Stomach (tissue), 9 donors: ENCODE measurements around the gene HAGHL. TPM values are rescaled to one million over a fixed set of nuclear protein-coding genes. Genes with fewer than 3 reads are reported as not detected.

ENCODE experiments used
- DNase-seq, 2 donors: peaks; one replicate each; pipeline versions ENCODE4 v3.0.0 to v3.0.0-alpha.2; 2013 to 2019
- H3K27ac ChIP-seq, 5 donors: fragments of 200-600 bp in 4 of 5; sonication (generic) in 4 of 5; one replicate each; pipeline ENCODE4 v1.5.1; 2013 to 2019; ENCODE audit warnings: mild to moderate bottlenecking in 1 of 5, moderate library complexity in 1 of 5
- H3K27me3 ChIP-seq, 3 donors: fragments of 200-600 bp; sonication (generic); one replicate each; pipeline ENCODE4 v1.5.1; 2017 to 2019; ENCODE audit warnings: mixed run types in 1 of 3
- H3K36me3 ChIP-seq, 4 donors: fragments of 200-600 bp; sonication (generic); 1 replicate in 3 of 4; 2 replicates in 1 of 4; pipeline ENCODE4 v1.5.1; 2016 to 2019
- H3K4me1 ChIP-seq, 4 donors: fragments of 200-600 bp; sonication (generic); one replicate each; pipeline ENCODE4 v1.5.1; 2016 to 2019
- H3K4me3 ChIP-seq, 4 donors: fragments of 200-600 bp; sonication (generic) in 3 of 4; one replicate each; pipeline ENCODE4 v1.5.1; 2016 to 2019; ENCODE audit warnings: mild to moderate bottlenecking in 1 of 4
- H3K9me3 ChIP-seq, 4 donors: fragments of 200-600 bp; sonication (generic); one replicate each; pipeline ENCODE4 v1.5.1; 2016 to 2019
- EP300 ChIP-seq: sonication (generic); formaldehyde crosslinking; IDR thresholded peaks from one replicate; pipeline ENCODE4 v1.6.1; 2017; ENCODE audit warnings: antibody characterized with exemption
- POLR2A ChIP-seq, 4 donors: fragments of 450-650 bp; IDR thresholded peaks; one replicate each; pipeline ENCODE4 v1.6.1; 2016; ENCODE audit warnings: antibody characterized with exemption in 4 of 4, control low read depth in 2 of 4, mild to moderate bottlenecking in 1 of 4, moderate library complexity in 1 of 4
- POLR2AphosphoS5 ChIP-seq, 3 donors: sonication (generic); formaldehyde crosslinking; IDR thresholded peaks; one replicate each; pipeline ENCODE4 v1.6.1; 2016; ENCODE audit warnings: antibody characterized with exemption in 3 of 3
- WGBS, 5 donors: extraction: QIAGEN DNeasy Blood & Tissue Kit in 3 of 5; methylation state at CpG; one replicate each; pipeline versions ENCODE4 v1.1.5 to v1.1.7; 2013 to 2018; 5-methylcytosine and 5-hydroxymethylcytosine counted together
- intact Hi-C: fragments of 100-400 bp; cut with DNase I; formaldehyde crosslinking; loops from one replicate; pipeline ENCODE4 v1.15.1; 2023; ENCODE audit warnings: low total_unique reads
- polyA plus RNA-seq, 3 donors: library from polyadenylated mRNA; stranded (reverse); fragments of 200-250 nt; gene quantifications; one replicate each; pipeline ENCODE4 v1.2.3, GENCODE V29; 2013
- total RNA-seq, 5 donors: library from RNA; depleted of rRNA; stranded (reverse); fragments of >200 nt; gene quantifications; one replicate each; pipeline versions ENCODE4 v1.1.0 to v1.2.3, GENCODE V29; 2014 to 2016
- TF ChIP-seq, protein P1 (sequence below), 7 experiments: fragments of 450-650 bp in 4 of 7; fragments of 200-600 bp in 3 of 7; sonication (generic) in 3 of 7; IDR thresholded peaks; one replicate each; pipeline ENCODE4 v1.5.1; 2016 to 2019; ENCODE audit warnings: antibody characterized with exemption in 7 of 7, control low read depth in 2 of 7, mild to moderate bottlenecking in 1 of 7
- donor health status: healthy with polysubstance abuse.
- donor health status: Bipolar disorder and iron deficiency.
- donor health status: healthy.

The HAGHL gene
- total and polyA plus RNA-seq, 8 donors: 3.1 to 19.9 (median 3.9) TPM; not detected in 2

GRCh38 chr16:708959-709358 is 17.9 kb upstream of the HAGHL start:
- Histone ChIP-seq H3K27ac (no peak overlapping the region), H3K27me3 (peaks cover 50 to 94% (median 73%) of the 10 kb centered on the region in 3 donors), H3K4me1 (peaks cover 7 to 39% (median 26%) of the 10 kb centered on the region in 4 donors), H3K36me3 (no peaks in the 10 kb centered on the region), H3K4me3 (no peak overlapping the region), H3K9me3 (no peaks in the 10 kb centered on the region)
- DNase-seq: no peak
- TF ChIP-seq POLR2A (IDR thresholded peaks at IDR 0.05): no peak
- TF ChIP-seq, protein P1, sequence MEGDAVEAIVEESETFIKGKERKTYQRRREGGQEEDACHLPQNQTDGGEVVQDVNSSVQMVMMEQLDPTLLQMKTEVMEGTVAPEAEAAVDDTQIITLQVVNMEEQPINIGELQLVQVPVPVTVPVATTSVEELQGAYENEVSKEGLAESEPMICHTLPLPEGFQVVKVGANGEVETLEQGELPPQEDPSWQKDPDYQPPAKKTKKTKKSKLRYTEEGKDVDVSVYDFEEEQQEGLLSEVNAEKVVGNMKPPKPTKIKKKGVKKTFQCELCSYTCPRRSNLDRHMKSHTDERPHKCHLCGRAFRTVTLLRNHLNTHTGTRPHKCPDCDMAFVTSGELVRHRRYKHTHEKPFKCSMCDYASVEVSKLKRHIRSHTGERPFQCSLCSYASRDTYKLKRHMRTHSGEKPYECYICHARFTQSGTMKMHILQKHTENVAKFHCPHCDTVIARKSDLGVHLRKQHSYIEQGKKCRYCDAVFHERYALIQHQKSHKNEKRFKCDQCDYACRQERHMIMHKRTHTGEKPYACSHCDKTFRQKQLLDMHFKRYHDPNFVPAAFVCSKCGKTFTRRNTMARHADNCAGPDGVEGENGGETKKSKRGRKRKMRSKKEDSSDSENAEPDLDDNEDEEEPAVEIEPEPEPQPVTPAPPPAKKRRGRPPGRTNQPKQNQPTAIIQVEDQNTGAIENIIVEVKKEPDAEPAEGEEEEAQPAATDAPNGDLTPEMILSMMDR (IDR thresholded peaks at IDR 0.05): no peak
- no peak for TF ChIP-seq POLR2AphosphoS5 (IDR thresholded peaks at IDR 0.05)
- no peak for TF ChIP-seq EP300
- 63 to 90% (median 78%) methylated on average over 2 to 4 of the region's 4 CpGs for WGBS, 5 donors
- intact Hi-C loops: no loop called here

DNA sequence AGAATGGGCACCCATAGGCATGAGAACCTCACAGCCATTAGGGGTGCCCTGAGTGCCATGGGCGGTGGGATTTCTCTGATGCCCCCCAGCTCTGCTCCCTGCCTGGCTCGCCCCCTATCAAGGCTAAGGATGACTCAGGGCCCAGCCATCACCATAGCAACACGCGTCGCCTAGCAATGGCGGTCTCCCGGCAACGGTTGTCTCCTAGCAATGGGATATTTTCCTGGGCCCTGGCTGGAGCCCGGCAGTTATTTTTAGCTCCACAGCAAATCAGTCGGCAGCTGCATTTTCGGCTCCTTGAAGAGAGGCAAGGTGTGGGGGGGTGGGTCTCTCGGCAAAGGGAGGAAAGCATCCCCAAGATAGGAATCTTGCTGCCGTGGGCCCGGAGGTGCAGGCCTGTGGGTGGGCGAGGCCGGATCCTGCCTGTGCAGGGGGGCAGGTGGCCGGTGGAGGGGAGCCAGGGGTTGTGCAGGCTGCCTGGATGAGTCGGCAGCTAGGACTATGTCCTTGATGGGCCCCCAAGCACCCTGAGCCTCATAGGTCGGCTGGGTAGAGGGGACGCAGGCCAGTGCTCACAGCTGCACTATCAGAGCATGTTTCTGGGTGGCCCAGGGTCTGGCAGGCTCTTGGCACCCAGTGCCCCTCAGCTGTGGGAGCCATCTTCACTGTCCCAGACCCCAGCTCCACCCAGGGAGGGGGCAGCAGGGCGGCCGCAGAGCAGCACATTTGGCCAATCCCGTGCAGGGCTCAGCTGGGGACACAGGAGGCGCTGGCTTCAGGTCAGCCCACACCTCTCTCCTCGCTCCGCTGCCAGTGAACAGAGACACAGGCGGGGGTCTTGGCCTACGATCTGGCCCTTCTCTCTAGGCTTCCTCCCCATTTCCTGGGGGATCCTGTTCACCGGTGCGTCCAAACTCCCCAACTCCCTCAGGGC is 17.1 kb upstream of the HAGHL start:
- Histone ChIP-seq H3K4me1 (peaks cover 12 to 45% (median 32%) of the 10 kb centered on the region in 4 donors), H3K27ac (no peak overlapping the region), H3K27me3 (peaks cover 45 to 94% (median 70%) of the 10 kb centered on the region in 3 donors), H3K36me3 (no peaks in the 10 kb centered on the region), H3K4me3 (no peak overlapping the region), H3K9me3 (no peaks in the 10 kb centered on the region)
- TF ChIP-seq, protein P1 (IDR thresholded peaks at IDR 0.05): no peak
- TF ChIP-seq POLR2AphosphoS5 (IDR thresholded peaks at IDR 0.05): no peak
- TF ChIP-seq EP300: no peak
- TF ChIP-seq POLR2A (IDR thresholded peaks at IDR 0.05): no peak
- intact Hi-C loops: loop anchor here (5.0 kb wide), 2 partner anchors 72 to 342 kb away; no protein-coding TSS in a partner anchor
- WGBS, 5 donors: 15 to 22% (median 20%) methylated on average over 14 to 30 of the region's 30 CpGs
- peak in 1 of 2 donors; percentile 90 for DNase-seq

DNA sequence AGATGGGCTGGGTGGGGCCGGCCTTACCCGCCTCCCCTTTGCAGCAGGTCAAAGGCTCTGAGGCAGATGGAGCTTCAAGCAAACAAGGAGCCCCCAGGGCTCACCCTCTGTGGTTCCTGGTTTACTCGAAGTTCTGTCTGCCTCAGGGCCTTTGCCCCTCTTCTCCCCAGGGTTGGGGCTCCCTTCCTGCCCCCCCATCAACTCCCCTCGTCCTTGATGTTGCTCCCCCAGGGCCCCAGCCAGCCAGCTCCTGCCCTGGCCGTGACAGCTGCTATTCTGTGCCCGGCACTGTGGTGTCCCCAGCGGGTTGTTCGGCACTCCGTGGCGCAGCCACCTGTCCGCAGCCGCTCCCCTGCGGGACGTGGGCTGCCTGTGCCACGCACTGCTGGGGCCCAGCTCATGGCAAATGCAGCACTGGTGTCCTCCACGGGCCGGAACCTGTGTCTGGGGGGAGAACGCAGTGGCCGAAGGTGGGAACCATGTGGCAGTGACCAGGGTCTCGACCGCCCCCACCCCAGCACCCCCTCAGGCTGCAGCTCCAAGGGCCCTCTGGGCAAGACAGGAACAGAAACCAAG is 16.3 kb upstream of the HAGHL start:
- Histone ChIP-seq H3K9me3 (no peaks in the 10 kb centered on the region), H3K27me3 (peaks cover 40 to 90% (median 62%) of the 10 kb centered on the region in 3 donors), H3K36me3 (no peaks in the 10 kb centered on the region), H3K27ac (peak overlapping the region in 1 of 5 donors; percentile 20), H3K4me3 (no peak overlapping the region), H3K4me1 (peaks cover 17 to 42% (median 33%) of the 10 kb centered on the region in 4 donors)
- intact Hi-C loops: loop anchor here (5.0 kb wide), 2 partner anchors 72 to 342 kb away; no protein-coding TSS in a partner anchor
- DNase-seq: no peak
- no peak for TF ChIP-seq POLR2A (IDR thresholded peaks at IDR 0.05)
- TF ChIP-seq, protein P1 (IDR thresholded peaks at IDR 0.05): no peak
- 61 to 80% (median 68%) methylated on average over 13 to 21 of the region's 21 CpGs for WGBS, 5 donors

DNA sequence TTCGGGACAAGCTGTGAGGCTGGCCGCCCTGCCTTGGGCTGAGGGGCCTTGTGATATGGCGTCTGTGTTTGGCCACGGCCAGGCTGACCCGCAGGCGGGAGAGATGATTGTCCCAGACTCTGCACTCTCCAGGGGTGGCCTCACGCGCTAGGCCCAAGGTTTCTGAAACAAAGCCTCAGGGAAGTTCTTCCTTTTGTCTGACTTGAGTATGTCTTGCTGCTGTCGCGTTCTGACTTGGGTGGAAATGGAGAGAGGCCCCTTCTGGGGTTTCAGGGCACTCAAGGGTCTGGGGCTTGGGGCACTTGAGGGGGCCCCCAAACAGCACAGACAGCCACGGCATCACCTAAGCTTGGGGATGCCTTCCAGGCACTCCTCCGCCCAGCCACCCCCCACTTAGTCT is 15.8 kb upstream of the HAGHL start:
- TF ChIP-seq, protein P1 (IDR thresholded peaks at IDR 0.05): no peak
- no peak for TF ChIP-seq POLR2AphosphoS5 (IDR thresholded peaks at IDR 0.05)
- TF ChIP-seq EP300: no peak
- TF ChIP-seq POLR2A (IDR thresholded peaks at IDR 0.05): no peak
- H3K27ac ChIP-seq: no peak overlapping the region
- H3K36me3 ChIP-seq: no peaks in the 10 kb centered on the region
- 70 to 82% (median 71%) methylated on average over 11 to 12 of the region's 12 CpGs for WGBS, 5 donors
- DNase-seq: no peak
- H3K9me3 ChIP-seq: no peaks in the 10 kb centered on the region
- H3K4me3 ChIP-seq: no peak overlapping the region
- intact Hi-C loops: loop anchor here (5.0 kb wide), 2 partner anchors 71 to 341 kb away; no protein-coding TSS in a partner anchor
- peaks cover 39 to 90% (median 60%) of the 10 kb centered on the region in 3 donors for H3K27me3 ChIP-seq
- H3K4me1 ChIP-seq: peaks cover 20 to 43% (median 35%) of the 10 kb centered on the region in 4 donors
